IMR-90 (cell line): ENCODE measurements around the gene APOL2. TPM values are rescaled to one million over a fixed set of nuclear protein-coding genes. Genes with fewer than 3 reads are reported as not detected.

Experiments used
- ATAC-seq: fragments of 200-7000 bp; cut with Tn5 transposase; 2 replicates; pipeline ENCODE4 v1.9.1; 2020; ENCODE audit warnings: low read depth, mild to moderate bottlenecking, moderate library complexity
- BruUV-seq: library from RNA; stranded (reverse); fragments of 400-500 nt; replicated peaks from 2 replicates; lab custom pipeline; 2021; lab: Mats Ljungman, UMichigan
- CTCF ChIA-PET: fragments of 300-600 bp; formaldehyde crosslinking; extraction: SDS; loops from one replicate; lab custom pipeline; 2021; ENCODE audit warnings: antibody characterized with exemption; lab: Yijun Ruan, JAX
- POLR2A ChIA-PET: fragments of 300-600 bp; sonication (Branson Sonifier 250); formaldehyde crosslinking; loops from one replicate; lab custom pipeline; 2022; ENCODE audit warnings: antibody characterized with exemption; ENCODE audit not compliant: unreplicated experiment; lab: Charles Lee
- DNase-seq: peaks from one replicate; pipeline ENCODE4 v3.0.0; 2013
- H2AFZ ChIP-seq: replicated peaks from 2 replicates; pipeline ENCODE3; 2013; ENCODE audit warnings: low read length, mild to moderate bottlenecking; ENCODE audit not compliant: poor library complexity
- H2AK5ac ChIP-seq: 2 replicates; pipeline ENCODE4 v1.6.1; 2013; ENCODE audit warnings: low read depth, low read length, inconsistent platforms
- H2AK9ac ChIP-seq: replicated peaks from 2 replicates; pipeline ENCODE3; 2013; ENCODE audit warnings: mild to moderate bottlenecking, low read depth, low read length, moderate library complexity; ENCODE audit not compliant: poor library complexity
- H2BK120ac ChIP-seq: 2 replicates; pipeline ENCODE4 v1.6.1; 2013; ENCODE audit warnings: low read depth, low read length, inconsistent platforms
- H2BK15ac ChIP-seq: 3 replicates; pipeline ENCODE4 v1.6.1; 2013; ENCODE audit warnings: low read depth, low read length, inconsistent platforms
- H2BK20ac ChIP-seq: 2 replicates; pipeline ENCODE4 v1.6.1; 2013; ENCODE audit warnings: low read depth, mild to moderate bottlenecking, inconsistent platforms, low read length, moderate library complexity
- H2BK5ac ChIP-seq: 2 replicates; pipeline ENCODE4 v1.6.1; 2013; ENCODE audit warnings: mild to moderate bottlenecking, low read depth, low read length, inconsistent platforms; ENCODE audit not compliant: poor library complexity, severe bottlenecking
- H3K14ac ChIP-seq: replicated peaks from 2 replicates; pipeline ENCODE4 v1.6.1; 2013; ENCODE audit warnings: low read depth, low read length, inconsistent platforms
- H3K18ac ChIP-seq: 2 replicates; pipeline ENCODE4 v1.6.1; 2013; ENCODE audit warnings: low read depth, low read length, control low read depth
- H3K23ac ChIP-seq: 2 replicates; pipeline ENCODE4 v1.6.1; 2013; ENCODE audit warnings: low read depth, low read length, inconsistent platforms
- H3K27ac ChIP-seq: 2 replicates; pipeline ENCODE4 v1.5.1; 2013; ENCODE audit warnings: mild to moderate bottlenecking, control low read depth, low read length; ENCODE audit not compliant: insufficient read depth
- H3K27me3 ChIP-seq: 2 replicates; pipeline ENCODE4 v1.6.1; 2013; ENCODE audit warnings: low read length; ENCODE audit not compliant: control insufficient read depth, insufficient read depth
- H3K36me3 ChIP-seq: 2 replicates; pipeline ENCODE4 v1.6.1; 2013; ENCODE audit warnings: low read length, mixed read lengths; ENCODE audit not compliant: control insufficient read depth, insufficient read depth
- H3K4ac ChIP-seq: 2 replicates; pipeline ENCODE4 v1.6.1; 2013; ENCODE audit warnings: low read depth, low read length, inconsistent platforms
- H3K4me1 ChIP-seq: 2 replicates; pipeline ENCODE4 v1.6.1; 2013; ENCODE audit warnings: low read length, mixed read lengths; ENCODE audit not compliant: control insufficient read depth, insufficient read depth
- H3K4me2 ChIP-seq: 2 replicates; pipeline ENCODE4 v1.6.1; 2013; ENCODE audit warnings: low read depth, mild to moderate bottlenecking, control low read depth, low read length, moderate library complexity
- H3K4me3 ChIP-seq: 2 replicates; pipeline ENCODE4 v1.5.1; 2013; ENCODE audit warnings: low read depth, mild to moderate bottlenecking, control low read depth, low read length, moderate library complexity; ENCODE audit not compliant: insufficient read depth
- H3K56ac ChIP-seq: 2 replicates; pipeline ENCODE4 v1.6.1; 2013; ENCODE audit warnings: low read length, inconsistent platforms; ENCODE audit not compliant: insufficient read depth; ENCODE audit errors: extremely low read depth
- H3K79me1 ChIP-seq, 2 experiments: 2 replicates each; pipeline ENCODE4 v1.6.1; 2013; ENCODE audit warnings: low read length in 2 of 2, inconsistent platforms in 1 of 2, low read depth in 1 of 2
- H3K9ac ChIP-seq: 2 replicates; pipeline ENCODE4 v1.6.1; 2013; ENCODE audit warnings: low read depth, low read length, control low read depth
- H3K9me1 ChIP-seq: 2 replicates; pipeline ENCODE4 v1.6.1; 2013; ENCODE audit warnings: low read length, inconsistent platforms; ENCODE audit not compliant: insufficient read depth
- H3K9me3 ChIP-seq: 2 replicates; pipeline ENCODE4 v1.6.1; 2013; ENCODE audit warnings: low read length; ENCODE audit not compliant: control insufficient read depth, insufficient read depth
- H4K20me1 ChIP-seq: 2 replicates; pipeline ENCODE4 v1.6.1; 2013; ENCODE audit warnings: low read length, inconsistent platforms; ENCODE audit not compliant: insufficient read depth
- H4K5ac ChIP-seq: 2 replicates; pipeline ENCODE4 v1.6.1; 2013; ENCODE audit warnings: mild to moderate bottlenecking, low read depth, low read length, control low read depth
- H4K8ac ChIP-seq, 2 experiments: 2 replicates each; pipeline ENCODE4 v1.6.1; 2013; ENCODE audit warnings: low read depth in 2 of 2, low read length in 2 of 2, control low read depth in 1 of 2, inconsistent platforms in 1 of 2
- H4K91ac ChIP-seq: 2 replicates; pipeline ENCODE4 v1.6.1; 2013; ENCODE audit warnings: low read depth, low read length, inconsistent platforms; ENCODE audit not compliant: insufficient read depth
- CHD1 ChIP-seq: IDR thresholded peaks from 2 replicates; pipeline ENCODE4 v1.6.1; 2012; ENCODE audit warnings: low read depth, low read length, improper control_type of control experiment
- FOS ChIP-seq: fragments of 150-350 bp; IDR thresholded peaks from 2 replicates; pipeline ENCODE4 v1.6.1; 2016; ENCODE audit warnings: low read depth, low read length
- MAFK ChIP-seq: IDR thresholded peaks from 2 replicates; pipeline ENCODE4 v1.6.1; 2012; ENCODE audit warnings: low read depth, low read length, improper control_type of control experiment
- MAZ ChIP-seq: IDR thresholded peaks from 2 replicates; pipeline ENCODE4 v1.6.1; 2012; ENCODE audit warnings: low read depth, mild to moderate bottlenecking, low read length, improper control_type of control experiment, moderate library complexity, borderline replicate concordance
- NFE2L2 ChIP-seq: fragments of 150-350 bp; IDR thresholded peaks from 2 replicates; pipeline ENCODE4 v1.6.1; 2016; ENCODE audit warnings: low read depth, mild to moderate bottlenecking, low read length
- POLR2A ChIP-seq: IDR thresholded peaks from 2 replicates; pipeline ENCODE4 v1.6.1; 2012; ENCODE audit warnings: mild to moderate bottlenecking, low read depth, low read length
- RAD21 ChIP-seq: IDR thresholded peaks from 2 replicates; pipeline ENCODE4 v1.6.1; 2012; ENCODE audit warnings: low read length, improper control_type of control experiment
- RCOR1 ChIP-seq: IDR thresholded peaks from 2 replicates; pipeline ENCODE4 v1.6.1; 2012; ENCODE audit warnings: mild to moderate bottlenecking, low read length, improper control_type of control experiment; ENCODE audit not compliant: insufficient replicate concordance
- WGBS, 2 experiments: methylation state at CpG; one replicate each; pipeline versions ENCODE4 v1.1.5 to v1.1.7; 2013; ENCODE audit warnings: missing lambda C conversion rate in 2 of 2; ENCODE audit not compliant: insufficient read length in 1 of 2; ENCODE audit errors: extremely low coverage in 2 of 2; 5-methylcytosine and 5-hydroxymethylcytosine counted together
- dilution Hi-C: fragments of 300-500 bp; cut with HindIII; formaldehyde crosslinking; loops from one replicate; pipeline ENCODE4 v1.14.3; 2018; ENCODE audit warnings: low sequenced_read_pairs; ENCODE audit not compliant: unreplicated experiment
- in situ Hi-C: fragments of 300-500 bp; cut with MboI; formaldehyde crosslinking; loops from 3 replicates; pipeline ENCODE4 v1.14.3; 2019; ENCODE audit warnings: low sequenced_read_pairs, inconsistent platforms, mixed read lengths
- intact Hi-C: fragments of 100-400 bp; cut with micrococcal nuclease; formaldehyde crosslinking; loops from 2 replicates; pipeline ENCODE4 v1.10.0; 2022
- polyA plus RNA-seq, 3 experiments: library from polyadenylated mRNA; depleted of rRNA; stranded (reverse); fragments of >200 nt; gene quantifications; 2 replicates each; pipeline ENCODE4 v1.2.3, GENCODE V29; 2012; ENCODE audit warnings: low replicate concordance in 1 of 3
- total RNA-seq: library from RNA; depleted of rRNA; stranded (reverse); fragments of >200 nt; gene quantifications from 2 replicates; pipeline ENCODE4 v1.2.3, GENCODE V29; 2012
- TF ChIP-seq, protein P1 (sequence below): fragments of 150-350 bp; IDR thresholded peaks from 2 replicates; pipeline ENCODE4 v1.6.1; 2016; ENCODE audit warnings: low read depth, mild to moderate bottlenecking, low read length, moderate library complexity, borderline replicate concordance
- TF ChIP-seq, protein P2 (sequence below): fragments of 150-350 bp; IDR thresholded peaks from 2 replicates; pipeline ENCODE4 v1.6.1; 2017; ENCODE audit warnings: mild to moderate bottlenecking, antibody characterized with exemption, low read length, low read depth
- TF ChIP-seq, protein P3 (sequence below): conservative IDR thresholded peaks from 2 replicates; pipeline ENCODE4 v1.5.1; 2012; ENCODE audit warnings: mild to moderate bottlenecking, low read depth, low read length, improper control_type of control experiment

The APOL2 gene
- total and polyA plus RNA-seq, 2 of the 4 experiments (the other 2 are of a cell fraction): 13.1 to 57.5 TPM

DNA sequence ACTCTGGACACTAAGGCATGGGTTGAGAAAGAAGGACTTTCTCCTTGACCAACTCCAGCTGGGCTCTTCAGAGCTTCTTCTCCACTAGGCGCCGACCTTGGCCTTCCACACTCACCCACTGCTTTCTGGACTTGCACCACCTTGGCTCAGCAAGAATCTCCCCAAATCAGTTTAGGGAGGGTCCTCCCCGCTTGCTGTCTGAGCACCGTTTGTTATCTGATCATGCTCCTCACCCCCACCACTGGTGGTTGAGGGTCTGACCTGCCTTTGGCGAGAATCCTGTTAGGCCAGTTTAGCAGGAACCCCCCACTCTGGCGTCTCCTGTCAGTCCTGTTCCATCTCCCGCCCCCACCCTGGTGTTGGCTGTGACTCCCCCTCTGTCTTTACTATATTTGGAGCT lies 10.4 kb downstream of the APOL2 start:
- intact Hi-C loops: no loop called here
- no peak overlapping the region for H3K27ac ChIP-seq
- no peak overlapping the region for H4K5ac ChIP-seq
- H2AK9ac ChIP-seq: no peak overlapping the region
- no CpG with 5 or more reads among the region's 7 CpGs for WGBS, 2 experiments
- no peak overlapping the region for H2BK20ac ChIP-seq
- no peak overlapping the region for H3K23ac ChIP-seq
- no peak overlapping the region for H2BK5ac ChIP-seq
- H3K27me3 ChIP-seq: no peaks in the 10 kb centered on the region
- H3K9ac ChIP-seq: no peak overlapping the region
- no peaks in the 10 kb centered on the region for H3K9me3 ChIP-seq
- no peak overlapping the region for H2BK120ac ChIP-seq
- TF ChIP-seq CHD1 (no peak), MAFK (no peak), NFE2L2 (no peak), FOS (no peak), RCOR1 (no peak), POLR2A (no peak), RAD21 (no peak), MAZ (no peak)
- TF ChIP-seq, protein P1, sequence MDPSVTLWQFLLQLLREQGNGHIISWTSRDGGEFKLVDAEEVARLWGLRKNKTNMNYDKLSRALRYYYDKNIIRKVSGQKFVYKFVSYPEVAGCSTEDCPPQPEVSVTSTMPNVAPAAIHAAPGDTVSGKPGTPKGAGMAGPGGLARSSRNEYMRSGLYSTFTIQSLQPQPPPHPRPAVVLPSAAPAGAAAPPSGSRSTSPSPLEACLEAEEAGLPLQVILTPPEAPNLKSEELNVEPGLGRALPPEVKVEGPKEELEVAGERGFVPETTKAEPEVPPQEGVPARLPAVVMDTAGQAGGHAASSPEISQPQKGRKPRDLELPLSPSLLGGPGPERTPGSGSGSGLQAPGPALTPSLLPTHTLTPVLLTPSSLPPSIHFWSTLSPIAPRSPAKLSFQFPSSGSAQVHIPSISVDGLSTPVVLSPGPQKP: no peak
- TF ChIP-seq, protein P2, sequence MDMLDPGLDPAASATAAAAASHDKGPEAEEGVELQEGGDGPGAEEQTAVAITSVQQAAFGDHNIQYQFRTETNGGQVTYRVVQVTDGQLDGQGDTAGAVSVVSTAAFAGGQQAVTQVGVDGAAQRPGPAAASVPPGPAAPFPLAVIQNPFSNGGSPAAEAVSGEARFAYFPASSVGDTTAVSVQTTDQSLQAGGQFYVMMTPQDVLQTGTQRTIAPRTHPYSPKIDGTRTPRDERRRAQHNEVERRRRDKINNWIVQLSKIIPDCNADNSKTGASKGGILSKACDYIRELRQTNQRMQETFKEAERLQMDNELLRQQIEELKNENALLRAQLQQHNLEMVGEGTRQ: no peak
- TF ChIP-seq, protein P3, sequence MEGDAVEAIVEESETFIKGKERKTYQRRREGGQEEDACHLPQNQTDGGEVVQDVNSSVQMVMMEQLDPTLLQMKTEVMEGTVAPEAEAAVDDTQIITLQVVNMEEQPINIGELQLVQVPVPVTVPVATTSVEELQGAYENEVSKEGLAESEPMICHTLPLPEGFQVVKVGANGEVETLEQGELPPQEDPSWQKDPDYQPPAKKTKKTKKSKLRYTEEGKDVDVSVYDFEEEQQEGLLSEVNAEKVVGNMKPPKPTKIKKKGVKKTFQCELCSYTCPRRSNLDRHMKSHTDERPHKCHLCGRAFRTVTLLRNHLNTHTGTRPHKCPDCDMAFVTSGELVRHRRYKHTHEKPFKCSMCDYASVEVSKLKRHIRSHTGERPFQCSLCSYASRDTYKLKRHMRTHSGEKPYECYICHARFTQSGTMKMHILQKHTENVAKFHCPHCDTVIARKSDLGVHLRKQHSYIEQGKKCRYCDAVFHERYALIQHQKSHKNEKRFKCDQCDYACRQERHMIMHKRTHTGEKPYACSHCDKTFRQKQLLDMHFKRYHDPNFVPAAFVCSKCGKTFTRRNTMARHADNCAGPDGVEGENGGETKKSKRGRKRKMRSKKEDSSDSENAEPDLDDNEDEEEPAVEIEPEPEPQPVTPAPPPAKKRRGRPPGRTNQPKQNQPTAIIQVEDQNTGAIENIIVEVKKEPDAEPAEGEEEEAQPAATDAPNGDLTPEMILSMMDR: no peak
- peaks cover 0 to 7% of the 10 kb centered on the region in 2 experiments; a peak in 1 of 4 replicates for H3K79me1 ChIP-seq
- H3K4me1 ChIP-seq: no peaks in the 10 kb centered on the region; the same call in none of the 2 replicates
- H2AFZ ChIP-seq: no peak overlapping the region
- POLR2A ChIA-PET: no interaction called here
- no peak overlapping the region for H3K56ac ChIP-seq
- H4K91ac ChIP-seq: no peak overlapping the region
- CTCF ChIA-PET: no interaction called here
- no TSS peak for BruUV-seq
- H3K4me3 ChIP-seq: no peak overlapping the region
- no peak overlapping the region for H3K14ac ChIP-seq
- H3K9me1 ChIP-seq: peaks cover 8% of the 10 kb centered on the region
- no peak overlapping the region for H2AK5ac ChIP-seq
- peaks cover 4% of the 10 kb centered on the region; the same call in 1 of the 2 replicates for H4K20me1 ChIP-seq
- ATAC-seq (no peak), DNase-seq (no peak)
- H3K4ac ChIP-seq: no peak overlapping the region
- dilution Hi-C loops: no loop called here
- peaks cover 37% of the 10 kb centered on the region for H3K36me3 ChIP-seq
- no peak overlapping the region for H3K18ac ChIP-seq
- H4K8ac ChIP-seq: no peak overlapping the region
- no peak overlapping the region for H3K4me2 ChIP-seq
- in situ Hi-C loops: no loop called here
- H2BK15ac ChIP-seq: no peak overlapping the region
